Head of caudate nucleus (tissue), 42 donors: Measurements from ENCODE around the gene SYT13.
A peak's percentile ranks its signal among the peaks of the same experiment; 100 is the strongest.

ENCODE experiments used
- DNase-seq, 42 donors: peaks; one replicate each; pipeline versions ENCODE4 v3.0.0 to v3.0.0-alpha.2; 2020 to 2021; ENCODE audit warnings: mixed read lengths in 7 of 42
- intact Hi-C: fragments of 100-400 bp; cut with DNase I; formaldehyde crosslinking; loops from one replicate; pipeline ENCODE4 v1.15.0; 2022

SYT13 gene

DNA sequence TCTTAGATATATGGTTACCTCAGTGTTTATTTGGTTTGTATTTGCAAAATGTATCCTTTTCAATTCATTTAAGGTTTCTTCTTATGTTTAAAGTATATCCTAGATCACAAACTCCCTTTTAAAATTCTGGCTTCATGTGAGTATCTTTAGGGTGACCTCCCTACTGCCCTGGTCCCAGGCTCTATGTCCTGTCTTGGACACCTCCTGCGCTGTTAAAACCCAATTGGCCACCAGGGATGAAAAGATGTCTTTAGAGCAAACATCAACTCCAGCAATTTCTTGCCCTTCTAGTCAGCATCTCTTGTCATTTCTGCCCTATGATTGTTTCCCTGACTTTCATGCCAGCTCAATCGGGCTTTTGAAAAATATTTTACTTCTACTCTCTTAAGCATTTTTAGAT is 28.8 kb upstream of the SYT13 start:
- DNase-seq = no peak
- intact Hi-C loops = no loop called here

DNA sequence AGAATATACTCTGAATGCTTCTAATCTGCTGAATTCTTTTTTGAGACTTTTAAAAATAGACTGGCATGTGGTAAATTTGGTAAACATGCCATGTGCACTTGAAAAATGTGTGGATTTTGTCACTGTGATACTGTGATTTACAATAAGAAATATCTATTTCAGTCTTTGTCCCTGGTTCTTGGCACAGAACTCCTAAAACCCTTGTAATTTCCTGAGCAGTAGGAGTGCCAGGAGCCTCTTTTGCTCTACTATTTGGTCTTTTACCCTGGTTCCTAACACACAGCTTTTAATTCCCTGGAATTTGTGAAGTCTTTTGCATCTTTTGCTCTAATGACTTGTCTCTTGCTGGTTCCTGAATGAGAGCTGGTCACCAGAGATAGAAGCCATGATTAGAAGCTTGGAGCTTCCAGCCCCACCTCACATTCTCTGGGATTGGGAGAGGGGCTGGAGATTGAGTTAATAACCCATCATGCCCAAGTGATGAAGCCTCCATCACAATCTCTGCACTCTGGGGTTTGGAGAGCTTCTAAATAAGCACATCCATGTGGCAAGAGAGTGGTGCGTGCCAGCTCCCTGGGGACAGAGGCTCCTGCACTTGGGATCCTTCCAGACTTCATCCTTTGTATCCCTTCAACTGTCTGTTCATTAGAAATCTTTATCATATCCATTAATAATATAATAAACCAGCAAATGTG is 27.2 kb upstream of the SYT13 start:
- DNase-seq = no peak
- intact Hi-C loops = no loop called here

DNA sequence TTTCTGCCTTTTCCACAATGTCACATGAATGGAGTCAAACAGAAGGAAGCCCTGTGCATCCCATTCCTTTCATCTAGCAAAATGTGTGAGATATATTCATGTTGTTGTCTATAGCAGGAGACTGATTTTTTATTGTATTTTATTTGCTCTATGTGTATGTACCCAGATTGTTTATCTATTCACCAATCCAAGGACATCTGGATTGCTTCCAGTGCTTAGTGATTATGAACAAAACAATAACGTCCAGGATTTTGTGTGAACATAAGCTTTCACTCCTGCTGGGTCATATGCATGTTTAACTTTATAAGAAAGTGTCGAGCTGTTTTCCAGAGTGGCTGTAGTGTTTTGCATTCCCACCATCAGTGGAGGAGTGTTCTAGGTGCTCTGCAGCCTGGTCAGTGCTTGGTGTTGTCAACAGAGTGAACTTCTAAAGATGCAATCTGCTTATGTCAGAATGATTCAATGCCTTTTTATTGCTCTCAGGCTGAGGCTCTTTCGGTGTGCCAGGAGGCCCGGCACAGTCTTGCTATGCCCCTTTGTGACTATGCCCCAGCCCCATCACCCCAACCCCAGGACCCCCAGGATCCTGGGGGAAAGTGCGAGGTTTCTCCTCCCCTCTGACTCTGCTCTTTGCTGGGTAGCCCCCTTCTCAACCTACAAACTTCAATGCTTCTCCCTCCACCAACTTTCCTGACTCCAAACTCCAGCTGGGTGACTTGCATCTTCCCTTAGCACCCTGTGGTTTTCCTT is 19.9 kb upstream of the SYT13 start:
- intact Hi-C loops = no loop called here
- DNase-seq = no peak

DNA sequence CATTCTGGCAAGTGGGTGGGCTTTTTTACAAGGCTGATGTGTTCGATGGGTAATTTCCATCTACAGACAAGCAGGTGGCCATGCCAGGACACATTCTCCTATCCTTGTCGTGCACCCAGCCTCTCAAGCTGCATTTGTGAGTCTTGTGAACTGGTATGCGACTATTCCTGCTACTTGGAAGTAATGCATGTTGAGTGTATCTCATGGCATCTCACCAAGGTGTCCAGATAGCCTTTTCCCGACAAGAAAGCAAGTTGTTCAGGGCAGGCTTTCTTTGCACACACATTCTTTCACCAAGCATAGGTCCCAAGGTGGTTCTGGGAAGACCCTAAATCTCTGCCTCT is 18.8 kb upstream of the SYT13 start:
- DNase-seq = no peak
- intact Hi-C loops = no loop called here

DNA sequence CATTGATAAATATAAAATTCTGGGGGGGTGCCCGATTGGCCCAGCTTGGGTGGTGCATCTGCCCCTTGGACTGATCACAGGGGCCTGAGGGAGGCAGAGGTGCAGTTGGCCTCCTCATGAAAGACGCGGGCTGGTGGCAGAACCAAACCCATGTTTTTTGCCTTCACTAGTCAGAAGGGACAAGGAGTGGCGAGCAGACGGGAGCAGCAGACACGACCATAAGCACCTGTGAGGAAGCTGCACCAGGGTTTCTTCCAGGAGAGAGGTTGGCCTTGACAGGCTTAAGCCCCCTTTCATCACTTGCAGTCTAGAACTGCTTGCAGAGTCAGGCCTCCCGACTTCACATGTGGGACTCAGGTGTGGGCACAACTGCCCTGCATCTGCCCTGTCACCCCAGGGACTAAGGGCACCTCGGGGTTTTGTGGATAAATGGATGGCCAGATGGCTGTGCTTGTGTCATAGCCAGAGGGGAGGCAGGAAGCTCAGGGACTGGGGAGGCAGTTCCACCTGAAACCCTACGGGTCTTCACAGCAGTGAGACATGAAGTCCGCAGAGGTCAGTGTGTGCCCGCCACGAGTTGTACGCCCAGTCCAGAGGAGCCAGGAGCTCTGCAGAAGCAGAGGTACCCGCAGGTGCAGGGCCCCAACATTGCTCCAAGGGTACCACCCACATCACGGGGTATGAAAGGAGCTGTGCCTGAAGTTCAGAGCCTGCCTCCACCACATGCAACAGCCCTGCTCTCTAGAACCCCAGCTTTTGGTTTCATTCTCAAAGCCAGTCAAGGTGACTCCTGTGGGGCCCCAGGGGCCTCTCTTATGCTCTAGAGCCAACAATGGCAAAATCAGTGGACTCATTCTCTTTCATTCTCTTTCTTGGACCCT is 18.2 kb upstream of the SYT13 start:
- intact Hi-C loops = no loop called here
- no peak for DNase-seq

DNA sequence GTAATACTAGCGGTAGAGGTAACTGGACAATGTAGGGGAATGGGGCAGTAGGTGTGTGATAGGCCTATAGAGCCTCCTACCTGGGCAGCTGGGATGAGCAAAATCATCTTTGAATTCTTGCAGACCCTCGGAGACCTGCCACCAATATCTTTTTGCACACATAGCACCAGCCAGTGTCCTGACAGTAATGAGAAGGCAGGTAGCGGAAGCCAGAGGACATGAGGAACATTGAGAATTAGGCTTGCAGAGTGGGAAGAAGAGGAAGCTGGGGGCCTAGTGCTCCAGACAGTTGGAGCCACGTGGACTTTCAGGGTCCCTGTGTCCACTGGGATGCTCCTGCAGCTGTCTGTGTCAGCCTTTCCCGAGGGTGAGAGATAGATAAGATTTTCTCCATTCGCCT is 17.2 kb upstream of the SYT13 start:
- intact Hi-C loops = no loop called here
- no peak for DNase-seq

DNA sequence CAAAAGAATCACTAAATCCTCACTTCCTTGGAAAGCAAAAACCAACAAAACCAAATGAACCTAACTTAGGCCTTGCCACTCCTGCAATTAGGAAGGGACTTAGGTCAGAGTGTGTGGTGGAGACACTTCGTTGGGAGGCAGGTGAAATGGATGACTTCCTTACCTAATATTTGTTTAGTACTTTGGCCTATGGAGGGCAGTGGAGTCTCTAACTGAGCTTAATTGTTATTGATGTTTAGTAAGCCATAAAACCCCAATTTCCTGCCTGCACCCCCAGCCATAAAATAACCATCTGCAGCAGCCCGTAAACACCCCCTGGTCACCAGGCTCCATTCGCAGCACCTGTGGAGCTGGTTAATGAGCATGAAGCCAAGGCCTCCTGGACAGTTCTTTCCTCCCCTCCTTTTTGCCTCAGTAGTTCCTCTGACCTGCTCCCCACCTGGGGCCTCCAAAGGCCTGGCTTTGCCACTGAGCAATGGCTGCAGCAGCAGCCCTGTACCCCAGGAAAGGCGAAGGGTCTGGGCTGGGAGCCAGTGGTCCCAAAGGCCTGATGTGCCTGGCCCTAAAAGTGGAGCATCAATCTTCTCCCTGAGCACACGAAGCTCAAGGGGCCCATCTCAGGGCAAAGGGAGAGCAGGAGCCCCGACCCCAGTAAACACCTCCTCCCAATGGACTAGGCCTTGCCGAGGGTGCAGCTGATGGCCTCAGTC is 15.6 kb upstream of the SYT13 start:
- intact Hi-C loops = no loop called here
- DNase-seq = no peak

DNA sequence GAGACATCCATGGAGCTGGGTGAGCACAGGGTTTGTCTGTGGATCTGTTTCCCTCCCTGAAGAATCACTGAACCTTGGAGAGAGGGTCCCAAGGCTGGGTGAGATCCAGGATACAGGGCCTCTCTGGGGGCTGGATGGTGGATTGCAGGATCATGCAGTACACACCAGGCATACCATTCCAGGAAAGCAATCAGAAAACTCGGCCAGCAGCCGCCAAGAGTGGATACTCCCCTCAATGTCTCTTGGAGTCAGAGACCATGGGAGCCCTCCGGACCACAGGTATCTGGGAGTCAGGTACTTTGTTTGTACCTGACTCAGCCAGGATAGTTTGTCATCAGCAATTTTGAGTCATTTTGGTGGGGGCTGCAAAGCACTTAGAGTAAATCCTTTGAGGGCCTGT is 14.6 kb upstream of the SYT13 start:
- DNase-seq = no peak
- intact Hi-C loops = no loop called here

DNA sequence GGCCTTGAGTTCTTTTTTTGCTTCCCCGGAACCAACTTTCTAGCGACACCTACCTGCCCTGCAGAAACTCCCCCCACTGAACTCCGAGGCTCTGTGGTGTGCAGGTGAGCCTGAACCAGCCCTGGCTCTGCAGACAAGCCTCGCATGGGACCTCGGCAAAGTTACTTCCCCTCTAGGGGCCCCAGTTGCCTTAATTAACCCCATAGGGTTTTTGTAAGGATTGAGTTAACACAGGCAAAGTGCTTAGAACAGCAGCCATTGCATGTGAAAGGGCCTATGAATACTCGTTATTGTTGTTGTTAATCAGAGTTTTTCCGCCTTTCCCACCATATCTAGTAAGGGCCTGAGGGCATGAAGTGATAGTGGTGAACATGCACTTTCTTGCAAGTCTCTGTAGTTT is 12.6 kb upstream of the SYT13 start:
- intact Hi-C loops = loop anchor here (10.0 kb wide), 1 partner anchor 364 kb away; no protein-coding TSS in a partner anchor
- no peak for DNase-seq

DNA sequence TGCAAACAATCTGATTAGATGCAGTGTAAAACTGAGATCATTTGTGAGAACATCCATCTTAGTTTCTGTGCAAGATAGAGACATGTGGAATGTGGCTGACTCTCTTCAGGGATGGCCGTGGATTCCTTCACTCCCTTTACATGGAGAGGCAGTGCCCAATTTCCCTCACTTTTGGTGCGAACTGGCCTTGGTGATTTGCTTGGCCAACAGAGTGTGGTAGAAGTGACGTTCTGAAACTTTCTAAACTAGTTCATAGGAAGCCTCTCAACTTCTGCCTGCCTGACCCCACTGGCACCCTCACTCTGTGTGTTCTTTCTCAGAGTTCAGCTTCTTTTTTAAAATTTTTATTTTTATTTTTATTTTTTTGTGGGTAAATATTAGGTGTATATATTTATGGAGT is 9.9 kb upstream of the SYT13 start:
- no peak for DNase-seq
- intact Hi-C loops = loop anchor here (10.0 kb wide), 1 partner anchor 361 kb away; no protein-coding TSS in a partner anchor

DNA sequence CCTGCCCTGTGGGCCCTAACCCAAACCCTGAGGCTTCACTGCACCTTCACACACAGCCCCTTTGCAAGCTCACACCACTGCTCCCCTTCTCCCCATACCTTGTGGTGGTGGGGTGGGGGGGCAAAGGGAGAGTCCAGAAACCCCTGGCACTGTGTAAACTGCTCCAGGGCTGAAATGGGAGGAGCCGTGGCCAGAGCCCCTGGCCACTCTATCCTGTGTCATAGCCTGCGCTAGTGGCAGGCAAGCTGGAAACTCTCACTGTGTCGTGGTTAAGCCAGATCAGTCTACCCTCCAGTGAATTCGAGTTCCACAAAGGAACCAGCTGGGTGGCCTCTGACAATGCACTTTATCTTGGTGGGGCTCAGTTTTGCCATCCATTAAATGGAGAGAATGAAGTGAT is 8.4 kb upstream of the SYT13 start:
- no peak for DNase-seq
- intact Hi-C loops = loop anchor here (5.0 to 10.0 kb wide), 2 partner anchors 182 to 360 kb away; no protein-coding TSS in a partner anchor

DNA sequence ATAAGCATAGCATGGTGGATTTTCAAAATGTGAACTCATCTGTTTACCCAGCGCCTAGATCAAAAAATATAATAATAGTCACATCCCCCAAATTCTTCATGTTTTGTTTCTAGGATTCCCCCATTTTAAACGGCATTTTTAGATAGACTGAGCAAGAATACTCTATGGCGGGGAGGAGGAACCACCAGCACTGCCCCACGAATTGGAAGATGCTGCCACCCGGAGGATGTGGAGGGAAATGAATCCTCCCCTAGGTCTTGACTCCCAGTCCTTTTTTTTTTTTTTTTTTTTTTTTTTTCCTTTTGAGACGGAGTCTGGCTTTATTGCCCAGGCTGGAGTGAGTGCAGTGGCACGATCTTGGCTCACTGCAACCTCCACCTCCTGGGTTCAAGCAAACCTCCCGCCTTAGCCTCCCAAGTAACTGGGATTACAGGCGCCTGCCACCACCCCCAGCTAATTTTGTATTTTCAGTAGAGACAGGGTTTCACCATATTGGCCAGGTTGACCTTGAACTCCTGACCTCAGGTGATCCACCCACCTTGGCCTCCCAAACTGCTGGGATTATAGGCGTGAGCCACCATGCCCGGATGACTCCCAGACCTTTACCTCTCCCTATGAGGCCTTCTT is 7.5 kb upstream of the SYT13 start:
- DNase-seq = peak; percentile 60 to 90 (median 80)

DNA sequence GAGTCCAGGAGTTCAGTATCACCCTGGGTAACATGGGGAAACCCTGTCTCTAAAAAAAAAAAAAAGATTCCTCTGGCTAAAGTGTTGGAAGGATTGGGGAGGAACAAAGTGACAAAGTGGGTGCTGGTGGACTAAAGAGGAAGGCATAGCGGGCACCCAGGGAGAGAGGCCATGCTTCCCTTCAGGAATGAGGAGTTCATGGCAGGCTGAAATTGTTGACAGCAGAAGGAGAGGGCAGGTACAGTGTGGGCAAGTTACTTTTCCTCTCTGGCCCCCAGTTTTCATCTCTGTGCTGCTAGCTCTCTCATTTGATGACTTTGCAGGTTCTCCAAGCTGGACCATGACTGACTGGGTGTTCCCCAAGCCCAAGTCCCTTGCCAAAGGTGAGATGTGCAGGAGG is 4.4 kb upstream of the SYT13 start:
- DNase-seq = no peak
- intact Hi-C loops = loop anchor here (5.0 to 10.0 kb wide), 2 partner anchors 178 to 356 kb away; no protein-coding TSS in a partner anchor

More for the DNA sequence above, 7.5 kb upstream of the SYT13 start:
- intact Hi-C loops = loop anchor here (5.0 to 10.0 kb wide), 2 partner anchors 181 to 359 kb away; no protein-coding TSS in a partner anchor

DNA sequence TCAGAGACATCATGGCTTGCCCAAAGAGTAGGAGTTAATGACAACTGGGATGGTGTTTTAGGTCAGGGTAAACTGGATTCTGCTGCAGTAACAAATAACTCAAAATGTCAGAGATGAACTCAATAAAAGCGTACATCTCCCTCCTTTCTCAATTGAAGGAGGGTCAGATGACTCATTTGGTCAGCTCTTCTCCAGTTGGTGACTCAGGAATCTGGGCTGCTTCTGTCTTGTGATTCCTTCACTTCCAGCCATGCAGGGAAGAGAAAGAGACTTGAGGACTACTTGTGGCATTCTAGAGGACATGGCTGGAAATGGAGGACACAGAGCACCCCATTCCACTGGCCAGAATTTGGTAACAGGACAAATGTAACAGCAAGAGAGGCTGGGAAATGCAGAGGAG is 3.2 kb upstream of the SYT13 start:
- intact Hi-C loops = no loop called here
- DNase-seq = no peak

DNA sequence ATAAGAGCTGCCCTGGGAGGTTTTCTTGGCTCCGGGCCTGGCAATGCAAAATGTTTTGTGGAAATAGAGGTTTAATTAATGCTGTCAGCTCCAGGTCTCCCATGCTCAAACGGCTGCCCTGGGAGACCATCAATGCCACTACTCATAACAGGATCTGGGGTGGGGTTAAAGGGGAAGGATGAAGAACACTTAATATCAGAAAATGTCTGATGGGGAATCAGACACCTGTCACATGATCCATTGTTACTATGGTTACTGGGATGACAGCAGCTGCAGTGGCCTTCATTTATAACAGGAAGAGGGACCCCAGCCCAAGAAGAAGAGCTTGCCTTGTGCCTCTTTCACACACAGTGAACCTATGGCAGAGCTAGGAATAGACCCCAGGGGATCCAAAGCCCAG is 2.2 kb upstream of the SYT13 start:
- intact Hi-C loops = no loop called here
- no peak for DNase-seq

DNA sequence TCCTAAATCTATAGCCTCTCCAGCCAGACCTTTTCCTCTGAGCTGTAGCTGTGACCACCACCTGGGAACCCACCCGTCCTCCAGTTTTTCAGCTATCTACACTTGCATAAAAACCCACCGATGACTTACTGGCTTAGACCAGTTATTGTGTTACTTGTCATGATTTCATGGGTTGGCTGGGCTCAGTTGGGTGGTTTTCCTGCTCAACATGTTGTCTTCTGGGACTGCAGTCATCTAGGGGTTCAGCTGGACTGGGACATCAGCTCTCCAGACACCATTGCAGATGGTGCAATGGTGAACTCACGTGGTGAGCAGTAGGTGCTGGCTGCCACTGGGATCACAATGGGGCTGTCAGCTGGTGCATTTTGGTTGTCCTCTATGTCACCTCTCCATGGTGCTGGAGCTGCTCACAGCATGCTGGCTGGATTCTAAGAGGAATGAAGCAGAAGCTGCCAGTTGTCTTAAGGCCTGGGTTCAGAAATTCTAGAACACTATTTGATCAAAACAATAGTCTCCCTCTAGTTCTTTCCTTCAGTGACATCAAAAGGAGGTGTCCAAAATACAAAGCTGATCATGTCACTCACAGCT is 1.3 kb upstream of the SYT13 start:
- intact Hi-C loops = no loop called here
- DNase-seq = no peak

DNA sequence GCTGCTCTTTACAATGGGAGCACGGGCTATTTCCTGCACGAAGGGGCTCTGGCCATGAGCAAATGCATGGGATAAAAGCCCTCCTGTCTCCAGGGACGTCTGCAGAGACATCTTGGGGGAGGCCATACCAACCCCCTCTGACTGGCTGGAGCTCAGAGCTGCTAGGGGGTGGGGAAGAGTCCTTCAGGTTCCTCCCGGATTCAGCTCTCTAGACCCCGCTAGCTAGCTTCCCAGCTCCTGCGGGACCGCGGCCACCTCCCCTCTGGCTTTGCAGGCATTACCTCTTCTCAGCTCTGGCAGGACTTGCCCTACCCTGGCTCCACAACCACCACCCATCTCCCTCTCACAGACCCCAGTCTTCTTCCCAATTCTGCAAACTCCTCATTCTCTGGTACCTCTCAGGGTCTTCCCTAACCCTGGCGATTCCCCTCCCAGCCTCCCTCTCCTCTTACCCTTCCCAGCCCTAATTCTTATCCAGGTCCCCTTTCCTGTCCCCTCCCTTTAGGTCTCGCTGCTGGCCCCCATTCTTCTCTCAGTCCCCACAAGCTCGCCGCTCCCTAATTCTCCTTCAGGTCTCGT is 802 bp downstream of the SYT13 start:
- DNase-seq = no peak
- intact Hi-C loops = no loop called here

DNA sequence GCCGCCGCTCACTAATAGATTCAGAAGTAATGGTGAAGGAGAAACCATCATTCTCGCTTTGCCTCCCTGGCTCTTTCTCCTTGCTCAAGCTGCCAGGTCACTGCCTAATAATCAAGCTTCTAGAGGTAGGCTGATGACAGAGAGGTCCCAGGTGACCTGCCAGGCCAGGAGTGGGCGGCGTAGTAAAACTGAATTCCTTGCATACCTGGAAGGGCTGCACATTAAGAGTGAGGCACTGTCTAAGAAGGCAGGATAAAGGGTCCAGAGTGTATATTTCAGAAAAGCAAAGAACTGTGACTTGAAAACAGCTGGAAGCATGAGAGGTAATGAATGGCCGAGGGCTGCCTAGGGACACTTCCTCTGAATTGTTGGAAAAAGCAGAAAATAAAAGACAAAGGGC is 4.1 kb downstream of the SYT13 start:
- DNase-seq = no peak
- intact Hi-C loops = no loop called here
